HepG2 (cell line): ENCODE results near the gene PRKAG3. TPM values are rescaled to one million over a fixed set of nuclear protein-coding genes. Genes with fewer than 3 reads are reported as not detected.

Experiments
- ATAC-seq: fragments of 200-7000 bp; cut with Tn5 transposase; 3 replicates; pipeline ENCODE4 v1.9.1; 2020; ENCODE audit warnings: mild to moderate bottlenecking, moderate library complexity
- BruUV-seq: library from RNA; stranded (reverse); fragments of 400-500 nt; replicated peaks from 2 replicates; lab custom pipeline; 2021; lab: Mats Ljungman, UMichigan
- CTCF ChIA-PET: fragments of 300-600 bp; formaldehyde crosslinking; extraction: SDS; loops from one replicate; lab custom pipeline; 2021; ENCODE audit warnings: low total read pairs, inconsistent platforms, low intra/inter-chr PET ratio; lab: Yijun Ruan, JAX
- POLR2A ChIA-PET: fragments of 350-600 bp; sonication (Branson Sonifier 250); formaldehyde crosslinking; loops from one replicate; lab custom pipeline; 2020; ENCODE audit warnings: antibody characterized with exemption, inconsistent platforms; lab: Yijun Ruan, JAX
- DNase-seq: peaks from one replicate; pipeline ENCODE4 v3.0.0-alpha.2; 2015; ENCODE audit warnings: low spot score
- FAIRE-seq: peaks from 3 replicates; lab custom pipeline; 2011; peaks lifted over from hg19 to GRCh38; lab: Jason Lieb, UNC
- H2AFZ ChIP-seq: one replicate; pipeline ENCODE4 v1.6.1; 2011; ENCODE audit warnings: low read length, inconsistent platforms
- H3K27ac ChIP-seq: fragments of 300-600 bp; 3 replicates; pipeline ENCODE4 v1.8.0; 2011; ENCODE audit warnings: mixed run types, mild to moderate bottlenecking, mixed read lengths, low read length, inconsistent platforms; ENCODE audit not compliant: insufficient read depth; ENCODE audit errors: extremely low read length
- H3K27me3 ChIP-seq, 2 experiments: fragments of 200-600 bp in 1 of 2; 2 replicates in 1 of 2; 3 replicates in 1 of 2; pipeline versions ENCODE4 v1.6.0 to v1.8.0; 2011; ENCODE audit warnings: low read length in 2 of 2, mild to moderate bottlenecking in 2 of 2, moderate library complexity in 2 of 2, inconsistent platforms in 1 of 2; ENCODE audit not compliant: insufficient read depth in 2 of 2, control insufficient read depth in 1 of 2
- H3K36me3 ChIP-seq, 2 experiments: fragments of 200-600 bp in 1 of 2; replicated peaks in 1 of 2; 2 replicates in 1 of 2; 3 replicates in 1 of 2; pipeline versions ENCODE4 v1.5.1 to v1.8.0; 2011; ENCODE audit warnings: low read length in 2 of 2, inconsistent platforms in 1 of 2; ENCODE audit not compliant: insufficient read depth in 2 of 2, control insufficient read depth in 1 of 2
- H3K4me1 ChIP-seq: 2 replicates; pipeline ENCODE4 v1.5.1; 2012; ENCODE audit warnings: low read length, inconsistent platforms; ENCODE audit not compliant: insufficient read depth
- H3K4me2 ChIP-seq: 2 replicates; pipeline ENCODE4 v1.6.0; 2011; ENCODE audit warnings: low read depth, low read length, inconsistent platforms
- H3K4me3 ChIP-seq, 3 experiments: fragments of 200-600 bp in 1 of 3; sonication (generic), shearing (Covaris generic) in 1 of 3; replicated peaks in 1 of 3; 2 replicates each; pipeline ENCODE4 v1.5.1; 2011 to 2016; ENCODE audit warnings: low read length in 3 of 3, inconsistent platforms in 2 of 3, low read depth in 2 of 3, mild to moderate bottlenecking in 2 of 3, control low read depth in 1 of 3, mixed read lengths in 1 of 3; ENCODE audit not compliant: insufficient read depth in 1 of 3
- H3K79me2 ChIP-seq: one replicate; pipeline ENCODE4 v1.6.1; 2011; ENCODE audit warnings: low read length, inconsistent platforms; ENCODE audit not compliant: insufficient read depth
- H3K9ac ChIP-seq: 2 replicates; pipeline ENCODE4 v1.6.0; 2011; ENCODE audit warnings: mild to moderate bottlenecking, low read depth, low read length, inconsistent platforms; ENCODE audit not compliant: insufficient read depth
- H3K9me3 ChIP-seq: 2 replicates; pipeline ENCODE4 v1.5.1; 2012; ENCODE audit warnings: mild to moderate bottlenecking, low read length
- H4K20me1 ChIP-seq: 2 replicates; pipeline ENCODE4 v1.6.0; 2011; ENCODE audit warnings: inconsistent platforms, mild to moderate bottlenecking, low read length, moderate library complexity; ENCODE audit not compliant: insufficient read depth
- HNRNPK ChIP-seq: fragments of 200-400 bp; formaldehyde crosslinking; IDR thresholded peaks from 2 replicates; pipeline ENCODE4 v1.6.1; 2018; ENCODE audit warnings: low read length, low read depth, moderate library complexity, mild to moderate bottlenecking; ENCODE audit not compliant: poor library complexity, severe bottlenecking
- MAFK ChIP-seq, 2 experiments: IDR thresholded peaks in 1 of 2; conservative IDR thresholded peaks in 1 of 2; 2 replicates each; pipeline ENCODE4 v1.6.1; 2011; ENCODE audit warnings: improper control_type of control experiment in 2 of 2, low read length in 2 of 2
- MYC ChIP-seq: sonication (generic); formaldehyde crosslinking; IDR thresholded peaks from 2 replicates; pipeline ENCODE4 v1.9.0; 2021; ENCODE audit warnings: missing genetic modification reagents, borderline replicate concordance
- RBM22 ChIP-seq: fragments of 200-400 bp; formaldehyde crosslinking; optimal IDR thresholded peaks from 2 replicates; pipeline ENCODE3; 2017; ENCODE audit warnings: mild to moderate bottlenecking, low read length, moderate library complexity
- RORA ChIP-seq: sonication (generic); formaldehyde crosslinking; IDR thresholded peaks from 2 replicates; pipeline ENCODE4 v1.5.0; 2020; ENCODE audit warnings: mild to moderate bottlenecking, missing genetic modification reagents, moderate library complexity
- ZNF616 ChIP-seq: sonication (generic); formaldehyde crosslinking; IDR thresholded peaks from 2 replicates; pipeline ENCODE4 v1.5.0; 2020; ENCODE audit warnings: low read depth, mild to moderate bottlenecking, missing genetic modification reagents
- WGBS: methylation state at CpG from one replicate; pipeline ENCODE4 v1.1.6; 2017; ENCODE audit warnings: low lambda C conversion rate; 5-methylcytosine and 5-hydroxymethylcytosine counted together
- in situ Hi-C: cut with HindIII; loops from 2 replicates; pipeline ENCODE4 v1.10.0; 2017; ENCODE audit warnings: low pct_unique_long_range_greater_than_20kb; ENCODE audit not compliant: extremely low pct_ligation_motif_present
- intact Hi-C: fragments of 100-400 bp; cut with micrococcal nuclease; formaldehyde crosslinking; loops from one replicate; pipeline ENCODE4 v1.10.0; 2022; ENCODE audit not compliant: unreplicated experiment
- polyA plus RNA-seq, 8 experiments: library from polyadenylated mRNA; depleted of rRNA in 3 of 8; stranded (reverse) in 7 of 8; unstranded in 1 of 8; fragments of >200 nt; fragmentation: Illumina TruSeq in 4 of 8; extraction: Trizol in 4 of 8; gene quantifications; 2 replicates each; pipeline versions ENCODE4 v1.2.1 to v1.2.3, GENCODE V29; 2011 to 2016; ENCODE audit warnings: low read depth in 4 of 8, missing spikeins in 1 of 8, mixed read lengths in 1 of 8; ENCODE audit not compliant: insufficient read depth in 1 of 8
- total RNA-seq, 5 experiments: library from RNA; depleted of rRNA; stranded (reverse); fragments of >200 nt; fragmentation: Illumina TruSeq; extraction: Trizol; gene quantifications; 2 replicates each; pipeline ENCODE4 v1.2.3, GENCODE V29; 2016; ENCODE audit warnings: low read depth in 1 of 5

The PRKAG3 gene
- total and polyA plus RNA-seq, 2 of the 13 experiments (the other 11 are each of a cell fraction or from before 2014, with no cell fraction given), result not detected

- intact Hi-C loops (no loop called here), in situ Hi-C loops (no loop called here)
- no peak overlapping the region for H2AFZ ChIP-seq
- no peak for FAIRE-seq
- H3K4me2 ChIP-seq, result no peak overlapping the region
- peaks cover 2 to 6% of the 10 kb centered on the region in 2 experiments; a peak in 4 of 5 replicates for H3K36me3 ChIP-seq
- H3K27me3 ChIP-seq, result no peaks in the 10 kb centered on the region
- peaks cover 78% of the 10 kb centered on the region for H3K4me1 ChIP-seq
- no peak overlapping the region for H3K9ac ChIP-seq
- peaks cover 31% of the 10 kb centered on the region for H4K20me1 ChIP-seq
- POLR2A ChIA-PET, result interaction anchor here (1.2 to 8.5 kb wide), 3 partner anchors 37 to 57 kb away, joined by 3 to 218 read pairs (median 12); no protein-coding TSS in a partner anchor
- no peaks in the 10 kb centered on the region for H3K9me3 ChIP-seq
- CTCF ChIA-PET, result no interaction called here
- peaks cover 95% of the 10 kb centered on the region for H3K79me2 ChIP-seq
- 95% methylated on average over 2 of the region's 2 CpGs for WGBS
- BruUV-seq, result no TSS peak
- TF ChIP-seq MAFK (conservative IDR thresholded peaks at IDR 0.05 in 1 of 2, IDR thresholded peaks at IDR 0.05 in 1 of 2; ENCODE audit: low read length in 2 of 2) (0 out of 4 replicates have a peak, but pooled peaks of 1 of the 2 experiments have one; percentile 1), HNRNPK (no peak)
- no peak for DNase-seq
- no peak overlapping the region for H3K27ac ChIP-seq
- no peak overlapping the region for H3K4me3 ChIP-seq
- no peak for ATAC-seq
These were observed 42.9 kb downstream of the PRKAG3 start for GRCh38 chr2:218788529-218789255.

DNA sequence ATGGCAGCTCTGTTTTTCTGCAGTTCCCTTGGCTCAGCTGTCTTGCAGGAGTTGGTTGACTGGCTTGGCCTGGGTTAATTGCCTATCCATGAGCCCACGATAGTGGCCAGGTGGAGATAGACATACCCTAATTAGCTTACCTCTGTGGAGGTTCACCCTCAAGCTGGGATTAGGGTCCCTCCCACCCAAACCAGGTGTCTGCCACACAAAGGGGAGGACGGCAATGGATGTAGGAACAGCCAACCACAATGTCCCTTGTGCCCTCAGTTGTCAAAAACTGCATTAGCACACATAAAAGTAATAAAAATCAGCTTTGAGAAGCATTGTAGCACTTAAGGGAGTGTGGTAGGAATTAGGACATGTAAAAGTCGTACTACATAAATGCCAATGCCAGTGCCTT is 45.5 kb downstream of the PRKAG3 start:
- peak overlapping the region; percentile 22 for H3K4me2 ChIP-seq
- peaks cover 80% of the 10 kb centered on the region for H3K4me1 ChIP-seq

More for the DNA sequence above, 45.5 kb downstream of the PRKAG3 start:
- intact Hi-C loops (no loop called here), in situ Hi-C loops (no loop called here)
- Histone ChIP-seq H3K9ac (no peak overlapping the region), H4K20me1 (peaks cover 31% of the 10 kb centered on the region), H2AFZ (no peak overlapping the region), H3K36me3 (peaks cover 2 to 6% of the 10 kb centered on the region in 2 experiments; a peak in 4 of 5 replicates), H3K27ac (no peak overlapping the region), H3K27me3 (no peaks in the 10 kb centered on the region; a peak in 1 of 5 replicates), H3K9me3 (no peaks in the 10 kb centered on the region), H3K4me3 (no peak overlapping the region), H3K79me2 (peaks cover 89% of the 10 kb centered on the region)
- FAIRE-seq, result no peak
- BruUV-seq, result no TSS peak
- 98% methylated on average over 3 of the region's 3 CpGs for WGBS
- ChIA-PET POLR2A (interaction anchor here (0.8 to 8.5 kb wide), 5 partner anchors 18 to 54 kb away, joined by 3 to 218 read pairs (median 6); no protein-coding TSS in a partner anchor), CTCF (no interaction called here)
- TF ChIP-seq MYC (CRISPR knock-in tag), result no peak
- TF ChIP-seq RBM22, result peak; percentile 34
- TF ChIP-seq RORA (CRISPR knock-in tag), result no peak
- TF ChIP-seq ZNF616 (CRISPR knock-in tag), result no peak
- no peak for DNase-seq
- ATAC-seq, result no peak
